AG09319 (cell line): ENCODE measurements around the gene LTB4R.
"Not testable (repeated sequence)": the region's sequence is repeated elsewhere in the genome, so short reads cannot be mapped to it uniquely, and the experiment has no call there.

Experiments
- DNase-seq: peaks from one replicate; pipeline ENCODE4 v3.0.0-alpha.2; 2010; ENCODE audit warnings: low read depth; ENCODE audit errors: extremely low read depth
- CTCF ChIP-seq: IDR thresholded peaks from 2 replicates; pipeline ENCODE4 v1.5.1; 2011; ENCODE audit warnings: low read depth, mild to moderate bottlenecking, inconsistent platforms, low read length, moderate library complexity

LTB4R gene

GRCh38 chr14:24327914-24328313, 16.6 kb downstream of the LTB4R start:
- not testable (repeated sequence) for DNase-seq
- peak; percentile 30 for TF ChIP-seq CTCF

GRCh38 chr14:24329073-24329663, 17.9 kb downstream of the LTB4R start:
- no peak for TF ChIP-seq CTCF

GRCh38 chr14:24329736-24330135, 18.4 kb downstream of the LTB4R start:
- no peak for DNase-seq
- no peak for TF ChIP-seq CTCF

More at GRCh38 chr14:24329073-24329663, 17.9 kb downstream of the LTB4R start:
- DNase-seq: no peak

- DNase-seq: no peak
- no peak for TF ChIP-seq CTCF
Observed at GRCh38 chr14:24330973-24331674, 19.8 kb downstream of the LTB4R start.

- DNase-seq: no peak
- TF ChIP-seq CTCF: no peak
Observed at GRCh38 chr14:24331731-24332267, 20.5 kb downstream of the LTB4R start.

- DNase-seq: no peak
- peak; percentile 72 for TF ChIP-seq CTCF
Observed at GRCh38 chr14:24332268-24332993, 21.1 kb downstream of the LTB4R start.
